Liver (tissue), 9 donors: ENCODE results near the gene EVA1C. TPM values are rescaled to one million over a fixed set of nuclear protein-coding genes. Genes with fewer than 3 reads are reported as not detected.

ENCODE experiments used
- DNase-seq: peaks from one replicate; pipeline ENCODE4 v3.0.0-alpha.2; 2017; ENCODE audit warnings: low spot score
- H3K27ac ChIP-seq, 2 donors: one replicate each; pipeline ENCODE4 v1.7.0; 2013; ENCODE audit warnings: inconsistent platforms in 2 of 2, low read length in 2 of 2, control low read depth in 1 of 2, low read depth in 1 of 2, mild to moderate bottlenecking in 1 of 2
- H3K27me3 ChIP-seq, 4 donors: one replicate each; pipeline versions ENCODE4 v1.6.1 to v1.7.0; 2013; ENCODE audit warnings: low read length in 3 of 4, inconsistent platforms in 1 of 4, mild to moderate bottlenecking in 1 of 4, moderate library complexity in 1 of 4; ENCODE audit not compliant: control insufficient read depth in 4 of 4, insufficient read depth in 4 of 4
- H3K36me3 ChIP-seq, 4 donors: one replicate each; pipeline versions ENCODE4 v1.6.1 to v1.7.0; 2013; ENCODE audit warnings: low read length in 3 of 4, mild to moderate bottlenecking in 3 of 4, low read depth in 1 of 4, moderate library complexity in 1 of 4; ENCODE audit not compliant: control insufficient read depth in 4 of 4, insufficient read depth in 3 of 4
- H3K4me1 ChIP-seq, 4 donors: one replicate each; pipeline versions ENCODE4 v1.6.1 to v1.7.0; 2013; ENCODE audit warnings: low read length in 3 of 4, mild to moderate bottlenecking in 3 of 4, moderate library complexity in 1 of 4; ENCODE audit not compliant: control insufficient read depth in 4 of 4, insufficient read depth in 4 of 4
- H3K4me3 ChIP-seq, 3 donors: one replicate each; pipeline versions ENCODE4 v1.6.1 to v1.7.0; 2013; ENCODE audit warnings: low read length in 3 of 3, control low read depth in 1 of 3, low read depth in 1 of 3, mild to moderate bottlenecking in 1 of 3
- H3K9ac ChIP-seq, 2 donors: one replicate each; pipeline ENCODE4 v1.7.0; 2013; ENCODE audit warnings: low read length in 2 of 2, mild to moderate bottlenecking in 2 of 2, moderate library complexity in 2 of 2, control low read depth in 1 of 2, low read depth in 1 of 2
- H3K9me3 ChIP-seq, 4 donors: one replicate each; pipeline versions ENCODE4 v1.6.1 to v1.7.0; 2013; ENCODE audit warnings: low read length in 3 of 4; ENCODE audit not compliant: control insufficient read depth in 4 of 4
- ATF3 ChIP-seq: IDR thresholded peaks from 2 replicates; pipeline ENCODE4 v1.6.1; 2016; ENCODE audit warnings: antibody characterized with exemption
- EGR1 ChIP-seq, 2 donors: IDR thresholded peaks; 2 replicates each; pipeline ENCODE4 v1.6.1; 2016 to 2018; ENCODE audit warnings: antibody characterized with exemption in 2 of 2, low read depth in 2 of 2
- FOXA1 ChIP-seq: IDR thresholded peaks from 2 replicates; pipeline ENCODE4 v1.6.1; 2016; ENCODE audit warnings: antibody characterized with exemption
- FOXA2 ChIP-seq: IDR thresholded peaks from 2 replicates; pipeline ENCODE4 v1.6.1; 2016; ENCODE audit warnings: antibody characterized with exemption
- GABPA ChIP-seq, 2 donors: IDR thresholded peaks in 1 of 2; conservative IDR thresholded peaks in 1 of 2; 2 replicates each; pipeline ENCODE4 v1.6.1; 2016; ENCODE audit warnings: antibody characterized with exemption in 2 of 2, mild to moderate bottlenecking in 1 of 2, moderate library complexity in 1 of 2
- HNF4A ChIP-seq, 2 donors: conservative IDR thresholded peaks; 2 replicates each; pipeline ENCODE4 v1.6.1; 2016; ENCODE audit warnings: antibody characterized with exemption in 2 of 2, mild to moderate bottlenecking in 2 of 2
- HNF4G ChIP-seq: IDR thresholded peaks from 2 replicates; pipeline ENCODE4 v1.6.1; 2016; ENCODE audit warnings: antibody characterized with exemption
- JUND ChIP-seq, 2 donors: IDR thresholded peaks; 2 replicates each; pipeline ENCODE4 v1.6.1; 2016; ENCODE audit warnings: antibody characterized with exemption in 2 of 2
- MAX ChIP-seq: IDR thresholded peaks from 2 replicates; pipeline ENCODE4 v1.6.1; 2016; ENCODE audit warnings: antibody characterized with exemption
- NR2F2 ChIP-seq: IDR thresholded peaks from 2 replicates; pipeline ENCODE4 v1.6.1; 2016; ENCODE audit warnings: antibody characterized with exemption
- RAD21 ChIP-seq, 2 donors: IDR thresholded peaks; 2 replicates each; pipeline ENCODE4 v1.6.1; 2016; ENCODE audit warnings: antibody characterized with exemption in 2 of 2, mild to moderate bottlenecking in 2 of 2
- REST ChIP-seq: IDR thresholded peaks from 2 replicates; pipeline ENCODE4 v1.6.1; 2016; ENCODE audit warnings: antibody characterized with exemption, mild to moderate bottlenecking
- RXRA ChIP-seq, 2 donors: IDR thresholded peaks; 2 replicates each; pipeline ENCODE4 v1.6.1; 2017 to 2018; ENCODE audit warnings: antibody characterized with exemption in 2 of 2, mild to moderate bottlenecking in 1 of 2
- SP1 ChIP-seq: IDR thresholded peaks from 2 replicates; pipeline ENCODE4 v1.6.1; 2018; ENCODE audit warnings: antibody characterized with exemption, mild to moderate bottlenecking
- TAF1 ChIP-seq: conservative IDR thresholded peaks from 2 replicates; pipeline ENCODE4 v1.6.1; 2016; ENCODE audit warnings: antibody characterized with exemption, mild to moderate bottlenecking
- YY1 ChIP-seq: IDR thresholded peaks from 2 replicates; pipeline ENCODE4 v1.6.1; 2016; ENCODE audit warnings: antibody characterized with exemption, mild to moderate bottlenecking
- ZBTB33 ChIP-seq: IDR thresholded peaks from 2 replicates; pipeline ENCODE4 v1.6.1; 2016; ENCODE audit warnings: antibody characterized with exemption
- WGBS: extraction: QIAGEN DNeasy Blood & Tissue Kit; methylation state at CpG from one replicate; pipeline ENCODE4 v1.1.7; 2013; 5-methylcytosine and 5-hydroxymethylcytosine counted together
- polyA plus RNA-seq, 2 donors: library from polyadenylated mRNA; stranded (reverse) in 1 of 2; unstranded in 1 of 2; fragments of 200-250 nt in 1 of 2; fragments of >200 nt in 1 of 2; fragmentation: Nextera tagmentation in 1 of 2; extraction: Ambion mirVana in 1 of 2; gene quantifications; one replicate each; pipeline versions ENCODE4 v1.2.1 to v1.2.3, GENCODE V29; 2013 to 2015
- total RNA-seq, 2 donors: library from RNA; depleted of rRNA; stranded (reverse); fragments of >200 nt; gene quantifications; one replicate each; pipeline ENCODE4 v1.2.3, GENCODE V29; 2014
- TF ChIP-seq, protein P1 (sequence below): fragments of 150-350 bp; IDR thresholded peaks from 2 replicates; pipeline ENCODE4 v1.5.1; 2017; ENCODE audit warnings: improper control_type of control experiment, low read depth, low read length; ENCODE audit not compliant: missing input control
- donor health status: healthy.
- donor health status: healthy.
- donor health status: healthy.
- donor health status: healthy.
- donor health status: healthy.

Gene EVA1C
- total and polyA plus RNA-seq, 4 donors = 0.47 to 3.3 (median 2.4) TPM

- TF ChIP-seq ZBTB33 = no peak
- TF ChIP-seq MAX = no peak
- no peak for TF ChIP-seq RAD21 (IDR thresholded peaks at IDR 0.05)
- TF ChIP-seq SP1 = no peak
- no peak for TF ChIP-seq YY1
- TF ChIP-seq FOXA1 = no peak
- TF ChIP-seq TAF1 = no peak
- TF ChIP-seq JUND (IDR thresholded peaks at IDR 0.05) = no peak
- TF ChIP-seq EGR1 (IDR thresholded peaks at IDR 0.05; ENCODE audit: low read depth in 2 of 2) = no peak
- no peak for TF ChIP-seq HNF4A (conservative IDR thresholded peaks at IDR 0.05)
- TF ChIP-seq ATF3 = no peak
- no peak for TF ChIP-seq NR2F2
- no peak for TF ChIP-seq RXRA (IDR thresholded peaks at IDR 0.05)
- TF ChIP-seq GABPA (IDR thresholded peaks at IDR 0.05 in 1 of 2, conservative IDR thresholded peaks at IDR 0.05 in 1 of 2) = no peak
Observed at GRCh38 chr21:32425628-32426027, 13.1 kb downstream of the EVA1C start.

DNA sequence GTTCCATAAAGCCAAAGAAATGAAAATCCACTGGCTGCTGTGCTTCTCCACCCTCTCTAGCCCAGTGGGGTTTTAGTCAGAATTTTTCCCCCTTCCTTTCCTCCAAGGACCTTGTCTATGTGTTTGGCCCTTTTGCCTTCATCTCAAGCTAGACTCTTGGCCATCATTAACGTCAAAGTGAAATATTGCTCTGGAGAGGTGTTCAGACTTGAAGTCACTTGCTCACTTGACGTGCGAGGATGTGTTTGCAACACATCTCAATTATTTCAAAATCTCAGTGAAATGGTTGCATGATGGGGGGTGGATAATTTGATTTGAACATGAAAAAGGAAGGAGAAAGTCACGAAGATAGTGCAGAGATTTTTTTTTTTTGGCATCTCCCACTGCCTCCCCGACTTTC, 13.6 kb downstream of the EVA1C start:
- Histone ChIP-seq H3K4me3 (no peak overlapping the region), H3K27me3 (no peaks in the 10 kb centered on the region)

More at GRCh38 chr21:32425628-32426027, 13.1 kb downstream of the EVA1C start:
- no peaks in the 10 kb centered on the region for H3K36me3 ChIP-seq
- no peak overlapping the region for H3K9ac ChIP-seq
- DNase-seq = no peak
- H3K4me1 ChIP-seq = no peaks in the 10 kb centered on the region
- H3K27ac ChIP-seq = no peak overlapping the region
- WGBS = 94% methylated on average over 4 of the region's 4 CpGs
- H3K9me3 ChIP-seq = no peaks in the 10 kb centered on the region
- no peak overlapping the region for H3K4me3 ChIP-seq
- H3K27me3 ChIP-seq = no peaks in the 10 kb centered on the region

More for the DNA sequence above, 13.6 kb downstream of the EVA1C start:
- TF ChIP-seq HNF4A (conservative IDR thresholded peaks at IDR 0.05) (no peak), SP1 (no peak), RAD21 (IDR thresholded peaks at IDR 0.05) (no peak), NR2F2 (no peak), TAF1 (no peak), RXRA (IDR thresholded peaks at IDR 0.05) (no peak), EGR1 (IDR thresholded peaks at IDR 0.05; ENCODE audit: low read depth in 2 of 2) (no peak), FOXA1 (no peak), HNF4G (no peak), JUND (IDR thresholded peaks at IDR 0.05) (no peak), YY1 (no peak), ZBTB33 (no peak), GABPA (IDR thresholded peaks at IDR 0.05 in 1 of 2, conservative IDR thresholded peaks at IDR 0.05 in 1 of 2) (no peak), MAX (no peak), REST (no peak), ATF3 (no peak), FOXA2 (no peak)
- TF ChIP-seq, protein P1, sequence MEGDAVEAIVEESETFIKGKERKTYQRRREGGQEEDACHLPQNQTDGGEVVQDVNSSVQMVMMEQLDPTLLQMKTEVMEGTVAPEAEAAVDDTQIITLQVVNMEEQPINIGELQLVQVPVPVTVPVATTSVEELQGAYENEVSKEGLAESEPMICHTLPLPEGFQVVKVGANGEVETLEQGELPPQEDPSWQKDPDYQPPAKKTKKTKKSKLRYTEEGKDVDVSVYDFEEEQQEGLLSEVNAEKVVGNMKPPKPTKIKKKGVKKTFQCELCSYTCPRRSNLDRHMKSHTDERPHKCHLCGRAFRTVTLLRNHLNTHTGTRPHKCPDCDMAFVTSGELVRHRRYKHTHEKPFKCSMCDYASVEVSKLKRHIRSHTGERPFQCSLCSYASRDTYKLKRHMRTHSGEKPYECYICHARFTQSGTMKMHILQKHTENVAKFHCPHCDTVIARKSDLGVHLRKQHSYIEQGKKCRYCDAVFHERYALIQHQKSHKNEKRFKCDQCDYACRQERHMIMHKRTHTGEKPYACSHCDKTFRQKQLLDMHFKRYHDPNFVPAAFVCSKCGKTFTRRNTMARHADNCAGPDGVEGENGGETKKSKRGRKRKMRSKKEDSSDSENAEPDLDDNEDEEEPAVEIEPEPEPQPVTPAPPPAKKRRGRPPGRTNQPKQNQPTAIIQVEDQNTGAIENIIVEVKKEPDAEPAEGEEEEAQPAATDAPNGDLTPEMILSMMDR = no peak
- WGBS = 85% methylated on average over 5 of the region's 5 CpGs
- H3K4me1 ChIP-seq = no peaks in the 10 kb centered on the region
- no peak overlapping the region for H3K27ac ChIP-seq
- H3K36me3 ChIP-seq = no peaks in the 10 kb centered on the region
- no peaks in the 10 kb centered on the region for H3K9me3 ChIP-seq
- no peak overlapping the region for H3K9ac ChIP-seq
- DNase-seq = no peak
